Glutamatergic neuron (in vitro differentiated cells): Measurements from ENCODE around the gene ADAM23. TPM values are rescaled to one million over a fixed set of nuclear protein-coding genes. Genes with fewer than 3 reads are reported as not detected.

Source experiments
- DNase-seq: peaks from one replicate; pipeline ENCODE4 v3.0.0; 2022
- H3K27ac Mint-ChIP-seq: one replicate; pipeline ENCODE4 v1.8.0; 2020; ENCODE audit warnings: mild to moderate bottlenecking, mixed read lengths, inconsistent platforms; ENCODE audit not compliant: unreplicated experiment
- H3K27me3 Mint-ChIP-seq: one replicate; pipeline ENCODE4 v1.8.0; 2020; ENCODE audit warnings: mild to moderate bottlenecking, moderate library complexity, mixed read lengths, inconsistent platforms; ENCODE audit not compliant: unreplicated experiment
- H3K36me3 Mint-ChIP-seq: one replicate; pipeline ENCODE4 v1.8.0; 2020; ENCODE audit warnings: mild to moderate bottlenecking, mixed read lengths, inconsistent platforms; ENCODE audit not compliant: unreplicated experiment
- H3K4me1 Mint-ChIP-seq: one replicate; pipeline ENCODE4 v1.8.0; 2020; ENCODE audit warnings: mild to moderate bottlenecking, low read depth, mixed read lengths, inconsistent platforms; ENCODE audit not compliant: unreplicated experiment
- H3K4me3 Mint-ChIP-seq: one replicate; pipeline ENCODE4 v1.8.0; 2020; ENCODE audit warnings: mild to moderate bottlenecking, mixed read lengths, inconsistent platforms; ENCODE audit not compliant: unreplicated experiment
- H3K9me3 Mint-ChIP-seq: one replicate; pipeline ENCODE4 v1.8.0; 2020; ENCODE audit warnings: mild to moderate bottlenecking, moderate library complexity, mixed read lengths, inconsistent platforms; ENCODE audit not compliant: unreplicated experiment
- total RNA-seq: library from RNA; stranded (reverse); fragmentation: NEBNext Ultra II Directional; extraction: Animal tissue kit (Norgen Biotek cat#: 25700); gene quantifications from one replicate; pipeline ENCODE4 v1.2.1, GENCODE V29; 2021; ENCODE audit not compliant: unreplicated experiment
- TF ChIP-seq, protein P1 (sequence below): fragments of 200-600 bp; sonication (generic); IDR thresholded peaks from one replicate; pipeline ENCODE4 v1.5.0; 2021; ENCODE audit not compliant: partially characterized antibody, unreplicated experiment

ADAM23 gene
- total RNA-seq, 1 donor from 2014 or later = 16.4 TPM

DNA sequence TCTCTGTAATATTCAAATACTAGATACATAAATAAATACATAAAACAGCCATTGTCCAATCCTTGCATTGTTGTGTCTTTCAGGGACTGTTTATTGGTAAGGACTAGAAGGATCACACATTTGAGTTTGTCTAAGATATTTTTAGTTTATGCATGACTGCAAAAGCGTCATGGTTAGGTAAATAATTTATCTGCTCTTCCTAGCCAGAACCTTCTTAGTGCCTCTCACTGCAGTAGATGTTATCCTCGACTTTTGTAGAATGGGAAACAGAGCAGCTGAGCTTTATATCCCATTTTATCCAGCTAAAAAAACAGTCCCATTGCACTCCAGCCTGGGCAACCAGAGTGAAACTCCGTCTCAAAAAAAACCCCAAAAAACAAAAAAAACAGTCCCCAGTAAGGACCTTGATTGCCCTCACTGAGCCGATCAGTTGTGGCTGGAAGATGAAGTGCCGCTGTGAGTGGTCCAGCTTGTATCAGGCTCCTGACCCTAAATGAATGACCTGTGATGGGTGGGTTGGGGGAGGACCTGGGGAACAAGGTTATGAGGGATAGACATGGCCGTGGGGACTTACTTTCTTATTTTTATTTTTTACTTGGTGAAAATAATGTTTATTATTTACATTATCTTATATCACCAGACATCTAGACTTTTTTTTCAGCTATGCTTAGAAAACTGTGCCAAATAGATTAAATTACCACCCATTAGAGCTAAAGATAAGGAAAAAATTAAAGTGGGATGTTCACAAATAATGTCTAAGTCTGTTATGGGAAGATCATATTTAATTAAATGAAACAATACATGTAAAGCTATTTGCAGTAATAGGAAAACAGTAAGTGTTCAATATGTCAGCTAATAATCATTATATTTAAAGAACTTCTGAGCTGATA is 10.9 kb upstream of the ADAM23 start:
- Mint-ChIP-seq H3K9me3 (no peaks in the 10 kb centered on the region), H3K27ac (no peak overlapping the region), H3K36me3 (no peaks in the 10 kb centered on the region), H3K4me1 (no peaks in the 10 kb centered on the region), H3K4me3 (no peak overlapping the region), H3K27me3 (no peaks in the 10 kb centered on the region)
- TF ChIP-seq, protein P1, sequence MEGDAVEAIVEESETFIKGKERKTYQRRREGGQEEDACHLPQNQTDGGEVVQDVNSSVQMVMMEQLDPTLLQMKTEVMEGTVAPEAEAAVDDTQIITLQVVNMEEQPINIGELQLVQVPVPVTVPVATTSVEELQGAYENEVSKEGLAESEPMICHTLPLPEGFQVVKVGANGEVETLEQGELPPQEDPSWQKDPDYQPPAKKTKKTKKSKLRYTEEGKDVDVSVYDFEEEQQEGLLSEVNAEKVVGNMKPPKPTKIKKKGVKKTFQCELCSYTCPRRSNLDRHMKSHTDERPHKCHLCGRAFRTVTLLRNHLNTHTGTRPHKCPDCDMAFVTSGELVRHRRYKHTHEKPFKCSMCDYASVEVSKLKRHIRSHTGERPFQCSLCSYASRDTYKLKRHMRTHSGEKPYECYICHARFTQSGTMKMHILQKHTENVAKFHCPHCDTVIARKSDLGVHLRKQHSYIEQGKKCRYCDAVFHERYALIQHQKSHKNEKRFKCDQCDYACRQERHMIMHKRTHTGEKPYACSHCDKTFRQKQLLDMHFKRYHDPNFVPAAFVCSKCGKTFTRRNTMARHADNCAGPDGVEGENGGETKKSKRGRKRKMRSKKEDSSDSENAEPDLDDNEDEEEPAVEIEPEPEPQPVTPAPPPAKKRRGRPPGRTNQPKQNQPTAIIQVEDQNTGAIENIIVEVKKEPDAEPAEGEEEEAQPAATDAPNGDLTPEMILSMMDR = no peak
- DNase-seq = no peak

DNA sequence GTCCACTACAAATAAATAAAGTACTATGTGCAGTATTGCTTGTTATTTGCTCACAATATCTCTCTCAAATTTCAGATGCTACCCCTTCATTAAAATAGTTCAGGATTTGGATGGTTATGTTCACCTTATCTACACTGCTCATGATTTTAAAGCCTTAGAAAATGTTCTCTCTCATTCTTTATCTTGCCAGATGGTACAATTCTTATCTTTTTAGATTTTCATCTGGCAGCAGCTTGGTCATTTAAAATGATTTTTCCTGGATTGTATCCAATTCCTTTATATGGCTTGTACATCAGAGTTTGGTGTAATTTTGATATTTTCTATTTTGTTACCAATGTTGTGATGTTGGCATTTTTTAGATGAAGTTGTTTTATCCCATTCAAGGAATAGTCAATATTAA is 10.1 kb upstream of the ADAM23 start:
- no peaks in the 10 kb centered on the region for H3K36me3 Mint-ChIP-seq
- no peaks in the 10 kb centered on the region for H3K4me1 Mint-ChIP-seq
- H3K9me3 Mint-ChIP-seq = no peaks in the 10 kb centered on the region
- H3K4me3 Mint-ChIP-seq = no peak overlapping the region
- H3K27me3 Mint-ChIP-seq = no peaks in the 10 kb centered on the region
- TF ChIP-seq, protein P1 = no peak
- DNase-seq = no peak
- H3K27ac Mint-ChIP-seq = no peak overlapping the region

DNA sequence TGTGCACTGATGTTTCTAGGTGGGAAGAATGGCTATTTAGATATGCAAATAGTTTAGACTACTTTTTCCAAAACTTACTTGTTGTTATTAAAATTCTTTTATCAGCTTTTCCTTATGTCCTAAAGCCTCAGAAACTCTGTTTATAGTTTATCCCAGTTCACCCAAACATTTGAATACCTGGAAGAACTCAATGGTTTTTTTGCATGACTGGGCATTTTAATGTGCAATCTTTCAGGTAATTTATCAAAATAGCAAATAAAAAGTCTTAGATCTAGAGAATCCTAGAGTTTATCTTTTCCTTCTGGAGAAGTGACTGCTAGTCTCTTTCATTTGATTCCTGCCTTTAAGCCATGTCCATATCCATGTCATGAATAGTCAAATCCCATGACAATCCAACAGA is 9.6 kb upstream of the ADAM23 start:
- Mint-ChIP-seq H3K36me3 (no peaks in the 10 kb centered on the region), H3K27me3 (no peaks in the 10 kb centered on the region), H3K27ac (no peak overlapping the region), H3K4me3 (no peak overlapping the region), H3K9me3 (no peaks in the 10 kb centered on the region), H3K4me1 (no peaks in the 10 kb centered on the region)
- TF ChIP-seq, protein P1 = no peak
- no peak for DNase-seq

DNA sequence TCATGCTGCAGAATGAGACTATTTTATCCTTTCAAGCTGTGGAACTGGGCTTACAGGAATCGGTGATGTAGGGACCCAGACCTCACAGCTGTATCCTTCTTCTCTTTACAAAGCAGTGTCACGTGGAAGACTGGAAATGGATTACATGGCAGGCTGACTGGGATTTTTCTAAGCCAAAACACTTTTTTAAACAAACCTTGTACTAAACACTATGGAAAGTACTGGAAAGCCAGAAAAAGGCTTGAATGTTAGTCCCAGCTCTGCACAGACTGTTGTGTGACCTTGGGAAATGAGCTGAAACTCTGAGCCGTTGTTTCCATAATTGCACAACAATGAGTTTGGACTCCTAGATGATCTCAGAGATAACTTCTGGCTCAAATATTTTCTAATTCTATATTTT is 7.6 kb upstream of the ADAM23 start:
- H3K4me3 Mint-ChIP-seq = no peak overlapping the region
- H3K4me1 Mint-ChIP-seq = no peaks in the 10 kb centered on the region
- H3K36me3 Mint-ChIP-seq = no peaks in the 10 kb centered on the region
- H3K27me3 Mint-ChIP-seq = no peaks in the 10 kb centered on the region
- no peaks in the 10 kb centered on the region for H3K9me3 Mint-ChIP-seq
- DNase-seq = no peak
- TF ChIP-seq, protein P1 = no peak
- H3K27ac Mint-ChIP-seq = no peak overlapping the region

DNA sequence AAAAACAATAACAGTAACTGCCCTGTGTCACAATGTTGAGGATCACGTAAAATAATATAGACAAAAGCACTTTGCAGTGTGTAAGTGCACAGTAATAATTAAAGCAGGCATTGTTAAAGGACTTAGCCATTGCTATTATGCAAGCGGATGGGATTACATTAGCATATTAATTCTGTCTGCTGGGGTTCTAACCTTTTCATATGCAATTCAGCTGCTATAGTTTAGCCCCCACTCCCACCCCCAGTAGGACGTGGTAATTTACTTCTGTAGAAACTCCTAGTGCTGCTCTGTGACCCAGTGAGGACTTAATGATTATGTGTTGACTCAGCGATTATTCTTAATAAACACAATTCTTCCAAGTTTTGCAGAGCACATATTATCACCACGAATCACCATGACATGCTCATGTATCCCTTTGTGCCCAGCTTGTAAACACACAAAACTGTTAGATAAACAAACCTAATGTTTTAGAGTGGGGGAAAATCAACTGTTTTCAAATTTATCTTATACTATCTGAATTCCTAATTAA is 5.1 kb upstream of the ADAM23 start:
- H3K9me3 Mint-ChIP-seq = peaks cover 2% of the 10 kb centered on the region
- H3K27ac Mint-ChIP-seq = no peak overlapping the region
- no peaks in the 10 kb centered on the region for H3K27me3 Mint-ChIP-seq
- peaks cover 4% of the 10 kb centered on the region for H3K4me1 Mint-ChIP-seq
- TF ChIP-seq, protein P1 = no peak
- no peaks in the 10 kb centered on the region for H3K36me3 Mint-ChIP-seq
- H3K4me3 Mint-ChIP-seq = no peak overlapping the region
- no peak for DNase-seq
